COLO668 (cell line): ENCODE measurements around the gene SSBP2.
"Not testable (repeated sequence)": the region's sequence is repeated elsewhere in the genome, so short reads cannot be mapped to it uniquely, and the experiment has no call there.

ENCODE experiments used
- DNase-seq: peaks from one replicate; lab custom pipeline; 2025; ENCODE audit not compliant: unreplicated experiment; lab: John Stamatoyannopoulos, UW

SSBP2 gene

DNA sequence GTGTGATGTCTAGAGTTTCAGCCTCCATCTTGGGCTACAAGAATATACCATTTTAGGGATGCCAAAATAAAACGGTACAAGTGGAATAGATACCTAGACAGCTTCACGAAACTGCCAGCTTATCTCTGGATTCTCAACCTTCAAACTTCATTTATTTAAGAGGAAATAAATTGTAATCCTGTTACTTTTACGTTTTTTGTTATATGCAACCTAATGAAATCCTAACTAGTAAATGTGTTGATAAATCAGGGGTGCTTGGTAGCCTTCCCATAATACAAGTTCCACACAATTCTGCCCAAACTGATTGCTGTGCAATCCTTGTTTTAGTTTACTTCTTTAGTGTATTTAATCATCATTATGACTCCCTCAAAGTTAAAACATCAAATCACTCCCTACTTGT is 75.5 kb downstream of the SSBP2 start:
- DNase-seq = no peak

DNA sequence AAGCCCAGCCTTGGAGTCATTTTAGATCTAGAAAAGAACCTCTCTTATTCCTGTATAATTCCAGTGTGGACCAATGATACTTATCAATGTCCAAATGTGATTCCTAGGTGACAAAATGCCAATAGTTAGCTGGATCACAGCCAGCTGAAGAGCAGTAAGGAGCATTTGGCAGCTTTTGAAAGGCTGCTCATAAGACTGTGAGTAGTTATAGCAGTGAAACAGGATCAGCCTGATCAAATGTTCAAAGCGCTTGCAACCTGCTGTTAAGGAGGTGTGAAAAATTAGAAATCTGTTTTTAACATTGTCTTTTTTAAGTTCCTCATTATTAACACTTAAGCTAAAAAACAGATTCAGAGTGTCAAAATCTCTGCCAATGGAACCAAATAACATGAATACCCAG is 85.1 kb downstream of the SSBP2 start:
- no peak for DNase-seq

DNA sequence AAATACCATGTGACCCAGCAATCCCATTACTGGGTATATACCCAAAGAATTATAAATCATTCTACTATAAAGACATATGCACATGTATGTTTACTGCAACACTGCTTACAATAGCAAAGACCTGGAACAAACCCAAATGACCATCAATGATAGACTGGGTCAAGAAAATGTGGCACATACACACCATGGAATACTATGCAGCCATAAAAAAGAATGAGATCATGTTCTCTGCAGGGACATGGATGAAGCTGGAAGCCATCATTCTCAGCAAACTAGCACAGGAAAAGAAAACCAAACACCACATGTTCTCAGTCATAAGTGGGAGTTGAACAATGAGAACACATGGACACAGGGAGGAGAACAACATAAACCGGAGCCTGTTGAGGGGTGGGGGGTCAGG is 90.3 kb downstream of the SSBP2 start:
- not testable (repeated sequence) for DNase-seq

- DNase-seq = peak; percentile 1
These were observed 93.5 kb downstream of the SSBP2 start for GRCh38 chr5:81657386-81657785.

GRCh38 chr5:81656783-81657182 is 94.1 kb downstream of the SSBP2 start:
- no peak for DNase-seq

- no peak for DNase-seq
These were observed 99.9 kb downstream of the SSBP2 start for GRCh38 chr5:81650987-81651386.

DNA sequence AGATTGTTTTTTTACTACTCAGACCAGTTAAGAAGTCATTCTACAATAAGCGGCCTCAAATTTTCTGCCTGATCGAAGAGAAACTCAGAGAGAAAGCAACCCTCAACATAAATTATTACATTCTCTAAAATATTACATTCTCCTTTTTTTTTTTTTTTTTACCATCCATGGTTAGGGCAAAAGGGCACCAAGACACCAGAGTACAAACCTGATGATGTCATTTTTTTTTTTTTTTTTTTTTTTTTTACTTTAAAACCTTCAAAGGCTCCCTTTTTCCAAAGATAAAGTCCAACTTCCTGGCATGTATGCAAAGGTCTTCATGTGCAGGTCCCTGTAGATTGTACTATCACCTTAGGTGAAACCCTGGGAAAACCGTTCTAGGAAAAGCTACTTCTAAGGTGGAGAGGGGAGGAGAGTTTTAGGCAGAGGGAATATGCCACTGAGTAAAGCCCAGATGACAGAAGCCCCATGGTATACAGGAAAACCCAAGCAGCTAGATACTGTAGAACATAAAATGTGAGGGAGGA is 104.4 kb downstream of the SSBP2 start:
- no peak for DNase-seq

DNA sequence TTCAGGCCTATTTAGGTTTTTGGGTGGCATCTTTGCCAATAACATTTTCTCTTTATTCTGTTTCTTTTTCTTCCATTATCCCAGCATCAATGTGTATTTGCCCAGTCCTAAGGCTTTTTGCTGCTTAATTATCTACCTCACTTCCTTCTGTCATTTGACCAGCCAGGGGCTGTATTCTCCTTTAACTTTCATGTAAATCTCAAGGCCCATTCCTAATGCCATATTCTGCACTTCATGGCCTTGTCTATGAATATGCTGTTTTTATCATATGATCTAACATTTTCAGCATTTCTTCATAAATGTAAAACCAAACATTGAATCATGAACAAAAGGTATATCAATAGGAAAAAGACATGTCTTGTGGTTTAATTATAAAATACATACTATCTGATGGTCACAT is 108.7 kb downstream of the SSBP2 start:
- no peak for DNase-seq

DNA sequence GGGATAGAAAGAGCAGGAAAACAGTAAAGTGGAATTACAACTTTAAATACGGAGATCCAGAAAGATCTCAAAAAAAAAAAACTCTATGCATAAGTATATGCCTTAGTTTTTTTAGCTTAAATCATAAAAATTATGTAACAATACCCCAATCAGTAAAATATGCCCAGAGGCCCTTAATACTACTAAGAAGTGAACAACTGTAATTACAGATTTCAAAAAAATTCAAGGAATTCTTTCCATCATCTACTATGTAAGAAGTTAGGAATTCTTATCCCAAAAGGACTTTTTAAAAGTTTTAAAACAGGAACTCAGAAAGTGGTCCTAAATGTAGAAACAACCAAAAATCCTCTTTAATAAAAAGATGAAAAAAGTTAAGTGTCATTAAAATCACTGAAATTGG is 111.3 kb downstream of the SSBP2 start:
- no peak for DNase-seq

GRCh38 chr5:81638471-81638870 is 112.4 kb downstream of the SSBP2 start:
- DNase-seq = no peak

DNA sequence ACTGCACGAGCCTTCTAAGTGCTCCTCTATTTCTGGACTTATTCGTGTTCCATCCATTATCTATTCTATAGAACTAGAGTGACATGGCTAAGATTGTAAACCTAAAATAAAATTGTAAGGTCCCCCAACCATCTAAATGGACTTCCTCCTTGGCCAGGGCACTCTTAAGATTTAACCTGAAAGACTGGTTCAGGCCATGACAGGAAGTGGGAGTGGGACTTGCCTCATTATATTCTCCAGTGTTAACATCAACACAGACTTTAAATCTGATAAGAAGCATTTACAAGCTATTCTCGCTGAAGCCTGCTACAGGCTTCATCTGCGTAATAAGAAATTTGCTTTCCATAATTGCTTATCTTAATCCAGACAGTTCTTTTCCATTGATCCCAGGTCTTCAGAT is 117.0 kb downstream of the SSBP2 start:
- no peak for DNase-seq

GRCh38 chr5:81633471-81633870 is 117.4 kb downstream of the SSBP2 start:
- DNase-seq = no peak

- DNase-seq = no peak
These were observed 118.2 kb downstream of the SSBP2 start for GRCh38 chr5:81632679-81633078.

- no peak for DNase-seq
These were observed 119.3 kb downstream of the SSBP2 start for GRCh38 chr5:81631621-81632020.

DNA sequence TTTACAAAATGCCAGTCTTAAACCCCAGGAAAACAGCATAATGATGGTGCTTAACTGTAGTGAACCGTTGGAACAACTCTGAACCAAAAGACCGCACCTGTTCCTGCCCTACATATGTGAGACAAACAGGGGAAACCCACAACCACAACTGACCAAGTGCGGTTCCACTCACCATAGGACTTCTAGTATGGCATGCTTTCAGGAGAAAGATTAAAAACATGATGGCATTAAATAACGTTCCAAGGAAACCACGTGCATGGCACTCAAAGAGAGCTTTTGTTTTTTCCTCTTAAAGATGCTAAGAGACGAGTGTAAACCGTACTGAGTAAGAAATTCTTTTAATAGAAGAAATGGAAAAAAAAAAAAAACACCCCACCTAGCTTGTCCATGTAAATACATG is 119.8 kb downstream of the SSBP2 start:
- DNase-seq = no peak

DNA sequence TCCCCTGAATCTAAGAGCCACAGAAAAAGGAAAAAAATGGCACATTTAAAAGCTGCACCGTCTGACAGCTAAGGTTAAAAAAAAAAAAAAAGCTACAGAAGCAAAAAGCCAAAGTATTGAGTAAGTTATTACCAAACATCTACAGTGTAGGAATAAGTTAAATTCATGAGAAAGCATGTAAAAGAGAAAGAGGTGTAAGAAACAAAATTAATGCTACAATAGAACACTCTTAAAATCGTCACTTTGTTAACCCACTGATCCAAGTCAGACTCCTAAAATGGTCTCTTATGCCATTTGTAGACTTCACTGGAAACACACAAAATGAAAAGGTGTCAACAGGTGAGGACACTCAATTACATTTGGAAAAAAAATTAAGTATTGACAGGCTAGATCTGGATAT is 120.2 kb downstream of the SSBP2 start:
- DNase-seq = no peak

GRCh38 chr5:81629986-81630385 is 120.9 kb downstream of the SSBP2 start:
- no peak for DNase-seq

DNA sequence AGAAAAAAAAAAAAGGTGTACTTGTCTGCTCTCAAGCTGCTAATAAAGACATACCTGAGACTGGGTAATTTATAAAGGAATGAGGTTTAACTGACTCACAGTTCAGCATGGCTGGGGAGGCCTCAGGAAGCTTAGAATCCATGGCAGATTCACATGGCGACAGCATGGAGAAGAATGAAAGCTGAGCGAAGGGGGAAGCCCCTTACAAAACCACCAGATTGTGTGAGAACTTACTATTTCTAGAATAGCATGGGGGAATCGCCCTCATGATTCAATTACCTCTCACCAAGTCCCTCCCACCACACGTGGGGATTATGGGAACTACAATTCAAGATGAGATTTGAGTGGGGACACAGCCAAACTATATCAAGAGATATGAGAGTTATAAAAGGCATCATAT is 122.8 kb downstream of the SSBP2 start:
- not testable (repeated sequence) for DNase-seq

DNA sequence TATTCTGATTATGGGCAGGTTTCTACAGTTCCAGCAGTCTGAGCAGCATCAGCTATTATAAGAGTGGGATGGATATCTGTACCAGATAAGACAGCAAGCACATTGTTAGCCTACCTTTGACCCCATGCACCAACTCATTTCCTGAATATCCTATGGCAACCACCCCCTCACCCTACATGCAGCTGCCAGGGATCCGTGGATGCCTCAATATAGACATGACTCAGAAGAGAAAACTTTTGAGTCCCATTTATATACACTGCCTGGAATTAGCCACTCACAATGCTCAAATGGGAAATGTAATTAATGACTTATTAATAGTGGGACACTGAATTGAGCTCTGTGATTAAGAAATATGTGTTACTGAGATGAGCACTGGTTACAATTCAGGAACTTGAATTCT is 124.4 kb downstream of the SSBP2 start:
- peak; percentile 7 for DNase-seq

DNA sequence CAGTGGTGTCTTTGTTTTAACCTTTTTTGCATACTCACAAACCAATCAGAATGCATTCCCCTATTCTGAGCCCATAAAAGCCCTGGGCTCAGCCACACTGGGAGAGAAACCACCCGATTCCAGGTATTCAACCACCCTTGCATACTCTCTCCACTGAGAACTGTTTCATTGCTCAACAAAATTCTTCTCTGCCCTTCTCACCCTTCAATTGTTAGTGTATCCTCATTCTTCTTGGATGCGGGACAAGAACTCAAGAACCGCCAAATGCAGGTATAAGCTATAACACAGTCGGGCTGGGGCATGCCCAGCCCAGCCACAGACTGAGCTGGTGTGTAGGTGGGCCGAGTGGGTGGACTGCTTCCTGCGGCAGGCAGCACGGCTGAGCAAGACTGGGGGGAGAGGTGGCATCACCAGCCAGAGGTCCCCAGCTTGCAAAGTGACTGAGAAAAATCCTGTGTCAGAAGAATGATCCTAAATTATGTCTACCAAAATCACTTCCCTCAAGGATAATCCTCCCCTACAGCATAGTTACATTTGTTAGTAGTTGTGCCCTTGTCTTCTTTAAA is 141.0 kb downstream of the SSBP2 start:
- DNase-seq = no peak

DNA sequence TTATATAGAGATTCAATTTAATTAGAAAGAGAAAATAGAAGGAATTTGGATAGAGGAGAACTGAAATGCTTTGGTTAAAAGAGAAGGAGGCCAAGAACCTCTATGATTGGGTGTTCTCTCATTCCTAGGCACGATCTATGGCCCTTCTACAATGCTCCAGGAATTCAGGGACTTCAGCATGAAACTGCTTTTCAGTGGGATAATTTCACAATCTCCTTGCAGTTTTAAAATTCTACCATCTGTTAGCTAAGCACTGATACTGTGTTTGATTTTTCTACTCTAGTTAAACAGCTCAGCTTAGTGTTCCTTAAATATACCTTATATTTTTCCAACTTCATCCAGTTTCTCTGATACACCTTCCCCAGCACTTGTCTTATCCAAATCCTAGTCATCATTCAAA is 141.9 kb downstream of the SSBP2 start:
- no peak for DNase-seq

GRCh38 chr5:81607693-81608092 is 143.2 kb downstream of the SSBP2 start:
- DNase-seq = no peak

DNA sequence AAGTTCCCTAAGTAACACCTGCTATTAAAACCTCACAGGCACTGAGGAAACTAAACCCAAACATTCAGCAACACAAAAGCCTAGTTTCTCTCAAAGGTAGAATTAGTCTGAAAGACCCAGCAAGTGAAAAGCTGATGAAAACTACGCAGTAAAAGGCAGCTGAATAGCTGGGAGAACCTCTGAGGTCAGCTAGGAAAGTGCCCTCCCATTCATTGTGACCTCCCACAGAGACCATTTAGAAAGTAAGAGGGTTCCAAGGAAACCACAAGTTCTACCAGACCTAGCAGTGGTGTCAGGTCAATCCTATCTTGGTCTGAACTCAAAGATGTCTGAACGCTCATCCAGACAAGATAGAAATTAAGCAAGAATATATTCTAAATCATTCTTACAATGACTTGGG is 144.7 kb downstream of the SSBP2 start:
- DNase-seq = no peak

- no peak for DNase-seq
These were observed 145.6 kb downstream of the SSBP2 start for GRCh38 chr5:81605299-81605698.
